Adipocyte (in vitro differentiated cells): Measurements from ENCODE around the gene KPNA6.
A peak's percentile ranks its signal among the peaks of the same experiment; 100 is the strongest.

Experiments
- DNase-seq: peaks from one replicate; pipeline ENCODE4 v3.0.0-alpha.2; 2015; ENCODE audit warnings: low read depth
- H3K27me3 ChIP-seq: replicated peaks from 2 replicates; pipeline ENCODE4 v1.7.0; 2013; ENCODE audit warnings: mild to moderate bottlenecking, low read length, moderate library complexity; ENCODE audit not compliant: control insufficient read depth, insufficient read depth
- H3K36me3 ChIP-seq: 2 replicates; pipeline ENCODE4 v1.7.0; 2013; ENCODE audit warnings: low read length, mild to moderate bottlenecking, moderate library complexity; ENCODE audit not compliant: control insufficient read depth, insufficient read depth, severe bottlenecking
- H3K4me1 ChIP-seq: 2 replicates; pipeline ENCODE4 v1.7.0; 2013; ENCODE audit warnings: mild to moderate bottlenecking, low read length, moderate library complexity; ENCODE audit not compliant: control insufficient read depth, insufficient read depth
- H3K4me3 ChIP-seq: 2 replicates; pipeline ENCODE4 v1.7.0; 2013; ENCODE audit warnings: mild to moderate bottlenecking, low read length, moderate library complexity
- H3K9ac ChIP-seq: 2 replicates; pipeline ENCODE4 v1.7.0; 2013; ENCODE audit warnings: mild to moderate bottlenecking, low read length, moderate library complexity
- H3K9me3 ChIP-seq: 2 replicates; pipeline ENCODE4 v1.7.0; 2013; ENCODE audit warnings: mild to moderate bottlenecking, low read length, moderate library complexity; ENCODE audit not compliant: control insufficient read depth

KPNA6 gene

DNA sequence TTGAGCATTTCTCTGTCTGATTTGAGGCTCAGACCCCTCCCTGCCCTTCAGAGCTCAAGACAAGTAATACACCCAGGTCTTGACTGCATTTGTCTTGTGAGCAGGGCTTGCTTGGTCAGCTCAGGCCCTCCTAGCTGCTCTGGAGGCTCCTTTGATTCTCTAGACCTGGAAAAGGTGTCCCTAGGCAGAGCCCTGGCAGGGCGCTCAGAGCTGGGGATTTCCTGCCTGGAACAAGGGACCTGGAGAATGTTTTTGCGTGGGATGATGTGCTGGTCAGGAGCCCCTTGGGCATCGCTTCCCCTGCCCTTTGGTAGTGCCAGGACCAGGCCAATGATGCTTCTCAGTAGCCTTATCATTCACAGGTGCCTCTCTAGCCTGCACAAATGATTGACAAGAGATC, 87.7 kb downstream of the KPNA6 start:
- peaks cover 81% of the 10 kb centered on the region for H3K36me3 ChIP-seq
- no peaks in the 10 kb centered on the region for H3K27me3 ChIP-seq
- DNase-seq = no peak
- no peak overlapping the region for H3K4me3 ChIP-seq
- H3K9ac ChIP-seq = no peak overlapping the region
- peaks cover 30% of the 10 kb centered on the region for H3K4me1 ChIP-seq
- H3K9me3 ChIP-seq = no peaks in the 10 kb centered on the region

DNA sequence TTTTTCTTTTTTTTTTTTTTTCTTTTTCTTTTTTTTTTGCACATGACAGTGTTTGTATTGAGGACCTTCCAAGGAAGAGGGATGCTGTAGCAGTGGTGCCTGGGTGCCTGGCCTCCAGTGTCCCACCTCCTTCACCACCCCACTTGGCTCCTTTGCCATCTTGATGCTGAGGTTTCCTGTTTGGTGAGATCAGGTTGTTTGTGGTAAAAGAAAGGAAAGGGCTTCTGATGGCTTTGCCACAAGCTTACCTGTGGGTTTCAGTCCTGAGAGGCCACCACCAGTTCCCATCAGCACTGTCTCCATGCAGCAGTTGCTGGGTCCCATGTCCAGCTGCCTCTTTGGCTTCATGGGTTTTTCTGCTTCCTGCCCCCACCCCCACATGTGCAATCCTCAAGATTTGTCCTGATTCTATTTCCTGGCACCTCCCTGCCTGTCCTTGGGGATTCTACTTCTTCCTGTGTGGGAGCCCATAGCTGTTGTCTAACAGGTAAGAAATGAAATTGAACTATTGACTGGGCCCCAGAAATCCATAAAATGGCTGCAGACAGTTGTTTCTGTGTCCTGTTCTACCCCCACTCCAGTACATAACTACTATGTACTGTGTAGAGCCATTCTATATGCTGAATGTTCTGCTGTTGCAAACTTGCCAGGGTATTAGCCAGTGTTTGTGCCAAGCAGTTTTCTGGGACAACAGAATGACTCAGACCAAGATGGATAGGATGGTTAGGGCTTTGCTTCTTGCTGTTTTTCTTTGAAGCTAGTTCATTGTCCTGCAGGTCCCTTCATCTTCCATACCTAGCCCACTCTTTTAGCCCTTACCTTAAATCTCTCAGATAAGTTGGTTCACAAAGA, 88.3 kb downstream of the KPNA6 start:
- H3K4me3 ChIP-seq = no peak overlapping the region
- H3K36me3 ChIP-seq = peaks cover 74% of the 10 kb centered on the region
- no peaks in the 10 kb centered on the region for H3K27me3 ChIP-seq
- H3K9me3 ChIP-seq = no peaks in the 10 kb centered on the region
- H3K4me1 ChIP-seq = peaks cover 37% of the 10 kb centered on the region
- DNase-seq = no peak
- H3K9ac ChIP-seq = no peak overlapping the region

DNA sequence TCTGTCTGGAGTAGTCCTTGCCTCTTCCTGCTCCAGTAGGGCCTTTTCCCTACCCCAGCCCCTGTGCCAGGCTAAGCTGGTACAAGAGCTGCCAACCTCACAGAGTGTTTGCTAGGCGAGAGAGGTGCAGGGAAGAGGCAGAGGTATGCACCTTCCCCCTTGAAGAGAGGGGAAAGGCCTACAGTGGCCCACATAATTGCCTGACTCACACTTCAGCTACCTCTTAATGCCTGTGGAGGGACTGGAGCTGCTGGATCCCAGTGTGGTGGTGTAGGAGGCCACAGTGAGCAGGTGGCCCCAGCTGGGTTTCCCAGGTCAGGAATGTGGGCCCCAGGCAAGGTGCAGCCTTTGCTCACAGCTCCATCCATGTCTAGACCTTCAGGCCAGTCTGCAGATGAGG, 89.2 kb downstream of the KPNA6 start:
- no peaks in the 10 kb centered on the region for H3K9me3 ChIP-seq
- peaks cover 65% of the 10 kb centered on the region for H3K36me3 ChIP-seq
- H3K4me3 ChIP-seq = no peak overlapping the region
- H3K4me1 ChIP-seq = peaks cover 42% of the 10 kb centered on the region
- DNase-seq = no peak
- no peaks in the 10 kb centered on the region for H3K27me3 ChIP-seq
- no peak overlapping the region for H3K9ac ChIP-seq

DNA sequence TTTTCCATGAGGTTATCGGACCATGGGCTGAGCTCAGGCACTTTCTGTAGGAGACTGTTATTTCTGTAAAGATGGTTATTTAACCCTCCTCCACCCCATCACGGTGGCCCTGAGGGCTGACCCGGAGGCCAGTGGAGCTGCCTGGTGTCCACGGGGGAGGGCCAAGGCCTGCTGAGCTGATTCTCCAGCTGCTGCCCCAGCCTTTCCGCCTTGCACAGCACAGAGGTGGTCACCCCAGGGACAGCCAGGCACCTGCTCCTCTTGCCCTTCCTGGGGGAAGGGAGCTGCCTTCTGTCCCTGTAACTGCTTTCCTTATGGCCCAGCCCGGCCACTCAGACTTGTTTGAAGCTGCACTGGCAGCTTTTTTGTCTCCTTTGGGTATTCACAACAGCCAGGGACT, 90.0 kb downstream of the KPNA6 start:
- no peak for DNase-seq
- no peaks in the 10 kb centered on the region for H3K27me3 ChIP-seq
- H3K36me3 ChIP-seq = peaks cover 57% of the 10 kb centered on the region
- H3K9ac ChIP-seq = no peak overlapping the region
- H3K9me3 ChIP-seq = no peaks in the 10 kb centered on the region
- no peak overlapping the region for H3K4me3 ChIP-seq
- H3K4me1 ChIP-seq = peaks cover 42% of the 10 kb centered on the region

DNA sequence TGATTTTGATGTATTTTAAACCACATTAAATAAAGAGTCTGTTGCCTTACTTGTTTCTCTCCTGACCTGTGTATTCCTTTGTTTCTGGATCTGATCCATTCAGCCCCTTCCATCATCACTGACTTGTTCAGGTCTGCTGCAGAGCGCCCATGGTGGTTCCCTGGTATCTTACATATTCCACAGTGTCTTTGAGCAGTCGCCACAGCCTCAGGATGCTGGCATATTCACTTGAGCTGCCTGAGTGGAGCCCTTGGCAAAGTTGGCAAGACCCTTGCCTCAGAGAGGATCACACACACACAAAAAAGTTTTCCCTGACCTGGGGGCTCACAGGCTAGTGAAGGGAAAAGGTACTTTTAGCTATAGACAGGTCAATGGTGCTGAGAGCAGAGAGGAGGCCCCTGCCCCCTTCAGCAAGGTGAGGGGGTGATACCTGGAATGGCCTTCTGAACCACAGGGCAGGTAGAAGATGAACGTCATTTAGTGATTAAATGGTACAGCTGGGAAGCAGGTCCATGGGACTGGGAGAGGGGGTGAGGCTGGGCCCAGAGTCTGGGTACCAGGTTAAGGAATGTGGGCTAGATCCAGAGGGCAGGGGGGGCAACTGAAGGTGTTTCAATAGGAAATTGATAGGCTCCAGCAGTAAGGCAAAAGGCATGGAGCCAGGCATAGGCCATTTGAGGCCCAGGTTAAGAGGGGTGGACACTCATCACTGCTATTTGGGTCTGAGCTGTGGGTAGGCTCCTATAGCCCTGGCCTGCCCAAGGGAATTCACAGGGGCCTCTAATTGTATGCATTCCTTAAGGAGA, 90.6 kb downstream of the KPNA6 start:
- no peak overlapping the region for H3K9ac ChIP-seq
- H3K4me1 ChIP-seq = peaks cover 42% of the 10 kb centered on the region
- H3K4me3 ChIP-seq = no peak overlapping the region
- no peaks in the 10 kb centered on the region for H3K27me3 ChIP-seq
- DNase-seq = no peak
- peaks cover 51% of the 10 kb centered on the region for H3K36me3 ChIP-seq
- no peaks in the 10 kb centered on the region for H3K9me3 ChIP-seq

DNA sequence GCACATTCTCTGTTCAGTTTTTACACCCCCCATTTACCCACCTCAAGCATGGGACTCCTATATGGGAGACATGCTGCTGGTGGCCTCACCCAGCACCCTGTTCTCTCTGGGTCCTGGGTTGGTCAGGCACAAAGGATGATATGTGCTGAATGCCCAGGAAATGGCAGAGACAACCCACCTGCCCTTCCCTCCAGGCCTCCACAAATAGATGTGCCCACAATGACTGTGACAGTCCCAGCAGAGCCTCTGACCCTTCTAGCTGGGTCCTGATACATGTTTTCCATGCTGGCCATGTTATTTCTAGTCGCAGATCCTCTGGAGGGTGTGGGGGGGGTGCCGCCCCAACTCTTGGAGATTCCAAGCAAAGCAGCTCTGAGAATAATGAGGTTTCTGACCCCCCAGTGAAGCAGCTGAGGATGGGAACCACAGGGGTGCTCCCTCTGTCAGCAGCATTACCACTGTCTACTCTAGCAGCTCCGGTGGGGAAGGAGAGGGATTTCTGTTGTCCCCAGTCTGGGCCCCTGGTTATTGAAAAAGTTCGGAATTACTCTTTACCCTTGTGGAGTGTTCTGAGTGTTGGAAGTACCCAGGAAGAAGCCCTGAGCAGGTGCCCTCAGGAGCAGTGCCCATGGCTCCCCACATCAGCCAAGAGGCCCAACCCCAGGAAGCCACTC, 91.3 kb downstream of the KPNA6 start:
- H3K4me3 ChIP-seq = no peak overlapping the region

DNA sequence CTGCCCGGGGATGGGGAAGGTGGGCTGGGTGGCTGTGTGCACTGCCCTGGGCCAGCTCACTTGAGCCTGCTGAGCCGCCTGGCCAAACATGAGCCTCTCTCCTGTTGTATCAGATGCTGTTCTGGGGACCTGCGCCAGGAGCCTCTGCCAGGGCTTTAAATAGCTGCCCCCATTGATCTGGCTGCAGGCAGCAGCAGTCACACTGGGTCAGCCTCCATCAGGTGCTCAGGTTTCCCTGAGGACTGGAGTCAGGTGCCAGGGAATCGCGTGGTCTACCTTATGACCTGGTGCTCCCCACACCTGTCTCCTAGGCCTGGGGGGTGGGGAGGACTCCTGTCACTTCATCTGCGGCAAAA, 91.8 kb downstream of the KPNA6 start:
- Histone ChIP-seq H3K4me1 (peaks cover 42% of the 10 kb centered on the region), H3K4me3 (peak overlapping the region; percentile 83), H3K27me3 (no peaks in the 10 kb centered on the region), H3K36me3 (peaks cover 39% of the 10 kb centered on the region), H3K9me3 (no peaks in the 10 kb centered on the region), H3K9ac (peak overlapping the region; percentile 75)
- DNase-seq = no peak

More for the DNA sequence above, 91.3 kb downstream of the KPNA6 start:
- no peaks in the 10 kb centered on the region for H3K27me3 ChIP-seq
- H3K36me3 ChIP-seq = peaks cover 44% of the 10 kb centered on the region
- DNase-seq = no peak
- H3K9me3 ChIP-seq = no peaks in the 10 kb centered on the region
- peaks cover 42% of the 10 kb centered on the region for H3K4me1 ChIP-seq
- peak overlapping the region; percentile 75 for H3K9ac ChIP-seq

DNA sequence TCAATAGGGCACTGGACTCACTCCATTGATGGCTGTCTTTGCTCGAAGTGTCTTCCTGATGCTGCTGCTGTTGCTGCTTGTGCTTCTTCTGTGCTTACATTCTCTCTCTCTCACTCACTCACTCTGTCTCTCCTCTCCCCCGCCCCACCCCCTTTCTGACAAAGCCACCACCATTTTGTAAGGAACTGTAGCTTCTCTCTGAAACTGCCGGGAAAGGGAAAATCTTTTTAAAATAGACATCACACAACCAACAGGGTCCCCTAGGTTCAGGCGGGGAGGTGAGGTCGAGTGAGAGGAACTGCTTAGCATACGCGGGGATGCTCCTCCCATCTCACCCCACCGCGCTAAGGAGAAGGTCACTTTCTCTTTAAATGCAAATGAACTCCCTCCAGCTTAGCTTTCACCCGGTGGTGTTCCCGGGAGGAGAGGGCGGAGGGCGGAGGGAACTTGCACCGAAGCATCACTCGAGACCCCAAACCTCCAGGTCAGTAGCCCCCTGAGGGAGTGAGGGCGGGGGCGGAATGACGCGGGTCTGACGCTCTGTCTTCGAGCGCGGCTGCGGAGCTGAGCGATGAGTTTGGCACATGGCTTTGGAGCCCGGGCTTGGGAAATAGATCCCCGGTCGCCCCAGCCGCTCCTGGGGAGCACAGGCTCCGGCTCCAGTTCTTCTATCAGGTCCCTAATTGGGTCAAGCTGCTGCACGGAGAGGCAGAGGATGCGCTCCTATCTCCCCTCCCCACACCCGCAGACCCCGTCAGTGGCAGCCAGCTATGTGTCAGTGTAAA, 92.6 kb downstream of the KPNA6 start, which contains the start of gene CCDC28B:
Gene CCDC28B (plus strand): TSS at position 370 of the 785 bp plus-strand sequence. CDS start 1,341 bp downstream, outside the sequence.
- H3K27me3 ChIP-seq = no peaks in the 10 kb centered on the region
- H3K4me3 ChIP-seq = peak within 1 kb of the TSS; percentile 83
- peak; percentile 86 for DNase-seq
- H3K4me1 ChIP-seq = peaks cover 47% of the 10 kb centered on the region
- no peaks in the 10 kb centered on the region for H3K9me3 ChIP-seq
- peaks cover 32% of the 10 kb centered on the region for H3K36me3 ChIP-seq
- peak within 1 kb of the TSS; percentile 75 for H3K9ac ChIP-seq

DNA sequence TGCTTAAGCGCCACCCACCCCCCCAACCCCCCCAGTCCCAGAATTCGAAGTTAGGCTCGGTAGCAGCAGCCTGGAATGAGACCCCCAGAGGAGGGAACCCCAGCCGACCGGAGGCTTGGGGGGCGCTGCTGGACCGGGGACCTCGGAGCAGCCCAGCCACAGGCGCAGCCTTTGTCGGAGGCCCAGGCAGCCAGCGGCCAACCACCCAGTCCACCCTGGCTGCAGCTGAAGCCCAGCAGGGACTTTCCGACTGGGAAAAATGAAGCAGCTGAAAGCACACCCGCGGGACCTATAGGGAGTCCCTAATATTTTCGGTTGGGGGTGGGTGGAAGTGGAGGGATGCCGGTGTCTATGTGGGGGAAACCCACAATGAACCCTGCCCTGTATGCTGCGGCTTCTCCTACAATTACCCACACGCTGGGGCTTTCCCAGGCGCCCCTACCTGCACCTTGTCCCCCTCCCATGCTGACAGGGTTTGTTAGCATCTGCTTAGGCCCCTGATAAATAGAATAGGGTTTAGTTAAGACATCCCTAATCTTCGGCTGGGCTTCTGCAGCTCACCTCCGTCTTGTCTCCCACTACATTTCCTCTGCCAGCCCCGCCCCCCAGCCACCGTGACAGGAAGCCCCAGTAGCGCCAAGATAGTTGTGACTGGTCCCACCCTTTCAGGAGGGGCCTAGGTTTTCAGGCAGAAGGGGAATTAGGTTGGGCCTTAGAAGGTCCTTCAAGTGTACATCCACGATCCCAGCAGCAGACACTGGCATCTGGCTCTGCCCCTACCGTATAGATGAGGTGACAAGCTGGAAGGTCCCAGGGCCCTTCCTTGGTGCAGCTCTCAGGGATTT, 93.4 kb downstream of the KPNA6 start:
- H3K4me3 ChIP-seq = peak overlapping the region; percentile 83
- peak; percentile 77 for DNase-seq

DNA sequence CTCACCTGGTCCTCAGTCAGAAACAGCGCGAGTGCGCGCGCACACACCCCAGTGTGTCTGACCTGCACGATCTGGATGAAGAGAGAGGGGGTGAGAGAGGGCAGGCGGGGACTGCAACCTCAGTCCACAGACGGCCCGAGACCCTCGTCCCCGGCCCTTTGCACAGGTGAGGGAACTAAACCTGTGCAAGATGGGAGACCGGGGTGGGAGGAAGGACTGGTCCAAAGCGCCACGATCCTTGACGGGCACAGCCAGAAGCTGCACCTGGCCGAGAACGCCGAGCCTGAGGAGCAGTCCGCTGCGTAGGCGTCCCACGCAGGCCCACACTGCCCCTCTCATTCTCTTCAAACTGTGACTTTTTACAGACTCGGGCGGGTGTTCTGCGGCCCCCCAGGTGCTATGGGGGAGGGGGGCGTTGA, 97.1 kb downstream of the KPNA6 start:
- Histone ChIP-seq H3K4me3 (peak overlapping the region; percentile 89), H3K27me3 (no peaks in the 10 kb centered on the region), H3K4me1 (peaks cover 31% of the 10 kb centered on the region), H3K9me3 (no peaks in the 10 kb centered on the region), H3K36me3 (no peaks in the 10 kb centered on the region), H3K9ac (peak overlapping the region; percentile 90)
- DNase-seq = no peak

More for the DNA sequence above, 93.4 kb downstream of the KPNA6 start:
- Histone ChIP-seq H3K4me1 (peaks cover 44% of the 10 kb centered on the region), H3K36me3 (peaks cover 23% of the 10 kb centered on the region), H3K9me3 (no peaks in the 10 kb centered on the region), H3K9ac (peak overlapping the region; percentile 75), H3K27me3 (no peaks in the 10 kb centered on the region)
